Glutamatergic neuron (in vitro differentiated cells): ENCODE results near the gene DHX34. TPM values are rescaled to one million over a fixed set of nuclear protein-coding genes. Genes with fewer than 3 reads are reported as not detected.
A peak's percentile ranks its signal among the peaks of the same experiment; 100 is the strongest.
"Not testable (repeated sequence)": the region's sequence is repeated elsewhere in the genome, so short reads cannot be mapped to it uniquely, and the experiment has no call there.

ENCODE experiments used
- DNase-seq: peaks from one replicate; pipeline ENCODE4 v3.0.0; 2022
- H3K27ac Mint-ChIP-seq: one replicate; pipeline ENCODE4 v1.8.0; 2020; ENCODE audit warnings: mild to moderate bottlenecking, mixed read lengths, inconsistent platforms; ENCODE audit not compliant: unreplicated experiment
- H3K27me3 Mint-ChIP-seq: one replicate; pipeline ENCODE4 v1.8.0; 2020; ENCODE audit warnings: mild to moderate bottlenecking, moderate library complexity, mixed read lengths, inconsistent platforms; ENCODE audit not compliant: unreplicated experiment
- H3K36me3 Mint-ChIP-seq: one replicate; pipeline ENCODE4 v1.8.0; 2020; ENCODE audit warnings: mild to moderate bottlenecking, mixed read lengths, inconsistent platforms; ENCODE audit not compliant: unreplicated experiment
- H3K4me1 Mint-ChIP-seq: one replicate; pipeline ENCODE4 v1.8.0; 2020; ENCODE audit warnings: mild to moderate bottlenecking, low read depth, mixed read lengths, inconsistent platforms; ENCODE audit not compliant: unreplicated experiment
- H3K4me3 Mint-ChIP-seq: one replicate; pipeline ENCODE4 v1.8.0; 2020; ENCODE audit warnings: mild to moderate bottlenecking, mixed read lengths, inconsistent platforms; ENCODE audit not compliant: unreplicated experiment
- H3K9me3 Mint-ChIP-seq: one replicate; pipeline ENCODE4 v1.8.0; 2020; ENCODE audit warnings: mild to moderate bottlenecking, moderate library complexity, mixed read lengths, inconsistent platforms; ENCODE audit not compliant: unreplicated experiment
- CTCF ChIP-seq: fragments of 200-600 bp; sonication (generic); IDR thresholded peaks from one replicate; pipeline ENCODE4 v1.5.0; 2021; ENCODE audit not compliant: partially characterized antibody, unreplicated experiment
- total RNA-seq: library from RNA; stranded (reverse); fragmentation: NEBNext Ultra II Directional; extraction: Animal tissue kit (Norgen Biotek cat#: 25700); gene quantifications from one replicate; pipeline ENCODE4 v1.2.1, GENCODE V29; 2021; ENCODE audit not compliant: unreplicated experiment

Gene DHX34
- total RNA-seq, 1 donor from 2014 or later = 119 TPM

GRCh38 chr19:47381653-47382279 lies 32.7 kb downstream of the DHX34 start:
- no peak for DNase-seq
- Mint-ChIP-seq H3K36me3 (peaks cover 4% of the 10 kb centered on the region), H3K27ac (peak overlapping the region; percentile 78), H3K4me3 (no peak overlapping the region), H3K9me3 (peaks cover 8% of the 10 kb centered on the region), H3K27me3 (peaks cover 14% of the 10 kb centered on the region), H3K4me1 (peaks cover 15% of the 10 kb centered on the region)
- TF ChIP-seq CTCF = no peak

GRCh38 chr19:47383890-47384289 lies 34.8 kb downstream of the DHX34 start:
- not testable (repeated sequence) for DNase-seq, H3K9me3 Mint-ChIP-seq, H3K4me3 Mint-ChIP-seq, H3K27ac Mint-ChIP-seq, H3K36me3 Mint-ChIP-seq
- H3K27me3 Mint-ChIP-seq = peaks cover 11% of the 10 kb centered on the region
- peaks cover 12% of the 10 kb centered on the region for H3K4me1 Mint-ChIP-seq

GRCh38 chr19:47384533-47384932 lies 35.4 kb downstream of the DHX34 start:
- H3K4me3 Mint-ChIP-seq, DNase-seq, H3K4me1 Mint-ChIP-seq, H3K27ac Mint-ChIP-seq, H3K27me3 Mint-ChIP-seq, H3K9me3 Mint-ChIP-seq, H3K36me3 Mint-ChIP-seq: not testable (repeated sequence)

GRCh38 chr19:47386582-47386981 lies 37.5 kb downstream of the DHX34 start:
- not testable (repeated sequence) for H3K4me3 Mint-ChIP-seq, H3K27me3 Mint-ChIP-seq, H3K36me3 Mint-ChIP-seq, H3K27ac Mint-ChIP-seq, H3K4me1 Mint-ChIP-seq, DNase-seq
- H3K9me3 Mint-ChIP-seq = peaks cover 13% of the 10 kb centered on the region

GRCh38 chr19:47387623-47388022 lies 38.5 kb downstream of the DHX34 start:
- not testable (repeated sequence) for H3K36me3 Mint-ChIP-seq, DNase-seq, H3K27me3 Mint-ChIP-seq, H3K4me3 Mint-ChIP-seq, H3K4me1 Mint-ChIP-seq, H3K27ac Mint-ChIP-seq
- H3K9me3 Mint-ChIP-seq = peaks cover 13% of the 10 kb centered on the region

- not testable (repeated sequence) for H3K36me3 Mint-ChIP-seq, DNase-seq, H3K4me3 Mint-ChIP-seq, H3K27ac Mint-ChIP-seq, H3K4me1 Mint-ChIP-seq, H3K27me3 Mint-ChIP-seq
- H3K9me3 Mint-ChIP-seq = peaks cover 11% of the 10 kb centered on the region
These were observed 39.6 kb downstream of the DHX34 start for GRCh38 chr19:47388721-47389120.

GRCh38 chr19:47389150-47389556 lies 40.0 kb downstream of the DHX34 start:
- no peak for DNase-seq
- no peak overlapping the region for H3K4me3 Mint-ChIP-seq
- no peaks in the 10 kb centered on the region for H3K36me3 Mint-ChIP-seq
- H3K27ac Mint-ChIP-seq = no peak overlapping the region
- H3K27me3 Mint-ChIP-seq = peaks cover 9% of the 10 kb centered on the region
- H3K4me1 Mint-ChIP-seq = peaks cover 2% of the 10 kb centered on the region
- no peak for TF ChIP-seq CTCF
- peaks cover 11% of the 10 kb centered on the region for H3K9me3 Mint-ChIP-seq
